NCI-H82 treated with DMSO at 0.1 percent for 48 hours (cell line): ENCODE measurements around the gene CDH13.

Source experiments
- DNase-seq: peaks from one replicate; lab custom pipeline; 2025; ENCODE audit not compliant: unreplicated experiment; lab: John Stamatoyannopoulos, UW

Gene CDH13

DNA sequence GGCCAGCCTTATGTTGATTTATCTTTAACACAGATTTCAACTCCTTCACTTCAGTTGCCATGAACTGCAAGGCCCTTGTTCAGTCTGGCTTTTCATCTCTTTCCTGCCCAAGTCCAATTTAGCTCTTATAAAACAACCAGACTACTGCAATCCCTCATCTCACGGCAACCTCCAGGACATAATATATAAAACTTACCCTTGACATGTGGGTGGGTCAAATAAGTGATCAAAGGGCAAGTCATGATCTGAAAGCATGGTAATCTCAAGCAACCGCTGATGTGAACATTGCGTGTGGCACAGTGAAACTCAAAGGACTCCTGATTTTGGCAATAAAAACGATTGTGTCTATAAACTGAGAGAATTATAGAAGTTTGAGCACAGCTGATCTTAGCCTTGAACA lies 364.6 kb downstream of the CDH13 start:
- no peak for DNase-seq

DNA sequence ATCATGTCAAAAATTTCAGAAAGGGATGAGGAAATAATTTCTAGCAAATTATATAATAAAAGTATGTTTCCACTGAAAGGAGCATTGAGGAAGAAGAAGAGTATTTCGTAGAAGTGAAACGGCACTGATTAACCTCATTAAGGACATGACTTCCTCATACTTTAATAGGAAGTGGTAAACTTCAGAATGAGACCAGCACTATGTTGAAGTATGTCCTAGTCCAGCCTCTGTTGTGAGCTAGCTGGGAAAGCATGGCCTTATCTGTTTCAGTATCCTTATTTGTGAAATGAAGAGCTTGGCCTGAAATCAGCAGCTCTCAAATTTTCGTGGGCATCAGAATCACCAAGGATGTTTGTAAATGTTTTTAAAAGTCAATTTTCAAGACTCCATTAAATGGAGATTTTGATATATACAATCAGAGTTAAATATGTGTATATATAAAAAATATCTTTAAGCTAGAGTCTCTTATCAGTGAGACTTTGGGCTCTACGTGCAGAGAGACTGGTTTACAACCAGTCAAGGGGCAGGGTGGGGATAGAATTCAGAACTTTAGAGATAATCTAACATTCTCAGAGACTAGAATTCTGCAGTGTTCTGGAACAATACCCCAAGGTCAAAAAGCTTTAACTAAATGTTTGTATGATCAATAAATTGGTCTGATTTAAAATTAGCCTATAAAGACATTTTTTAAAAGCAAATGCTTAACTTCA lies 365.4 kb downstream of the CDH13 start:
- DNase-seq: no peak

DNA sequence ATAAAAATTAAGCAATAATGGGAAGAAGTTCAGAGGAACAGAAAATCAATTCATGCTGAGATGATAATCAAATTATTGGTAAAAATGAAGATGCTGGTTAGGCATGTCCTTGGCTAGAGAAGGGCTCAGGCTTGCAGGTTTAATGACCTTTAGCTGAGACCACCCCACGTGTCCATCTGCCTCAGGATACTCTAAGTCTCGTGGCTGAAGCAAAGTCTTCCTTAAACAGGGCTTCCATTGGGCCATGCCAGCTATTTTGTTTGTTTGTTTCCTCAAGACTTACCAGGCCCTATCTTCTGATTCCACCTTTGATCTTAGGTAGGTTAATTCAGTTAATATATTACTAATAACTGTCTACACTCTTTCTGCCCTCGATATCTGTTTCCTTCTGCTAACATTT lies 366.0 kb downstream of the CDH13 start:
- no peak for DNase-seq

DNA sequence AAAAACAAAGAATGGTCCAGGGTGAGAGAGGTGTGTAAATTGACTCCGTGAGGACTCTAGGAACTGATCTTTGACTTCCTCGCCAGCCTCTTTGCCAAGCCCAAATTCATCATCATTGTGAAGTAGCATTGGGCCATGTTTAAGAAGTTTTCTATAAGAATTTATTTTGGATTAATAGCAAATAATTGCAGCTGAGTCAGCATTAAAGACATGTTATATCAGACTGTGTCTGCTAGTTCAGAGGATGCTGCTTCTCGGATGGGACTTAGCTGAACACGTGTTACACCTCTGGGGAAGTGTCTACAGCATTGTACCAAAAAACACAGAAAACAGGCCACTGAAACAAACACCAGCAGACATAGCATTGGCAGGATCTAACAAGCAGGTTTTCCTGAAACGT lies 366.6 kb downstream of the CDH13 start:
- DNase-seq: no peak

DNA sequence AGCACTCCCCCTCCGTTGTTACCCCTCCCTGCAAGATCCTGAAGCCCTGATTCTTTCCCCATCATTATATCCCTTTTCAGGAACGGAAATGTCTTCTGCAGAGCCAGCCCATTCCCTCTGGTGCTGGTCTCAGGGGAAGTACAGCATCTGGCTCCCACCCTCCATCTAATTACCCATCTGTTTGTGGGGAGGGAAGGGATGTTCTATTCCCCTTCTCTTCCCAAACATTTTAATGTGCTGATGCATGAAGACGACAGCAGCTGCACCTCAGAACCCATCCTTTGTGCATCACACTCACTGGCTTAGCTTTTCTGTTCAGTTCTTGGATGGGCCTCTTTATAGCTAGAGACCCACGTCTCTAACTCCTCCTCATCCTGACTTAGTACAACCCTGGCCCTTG lies 367.2 kb downstream of the CDH13 start:
- DNase-seq: peak; percentile 1

DNA sequence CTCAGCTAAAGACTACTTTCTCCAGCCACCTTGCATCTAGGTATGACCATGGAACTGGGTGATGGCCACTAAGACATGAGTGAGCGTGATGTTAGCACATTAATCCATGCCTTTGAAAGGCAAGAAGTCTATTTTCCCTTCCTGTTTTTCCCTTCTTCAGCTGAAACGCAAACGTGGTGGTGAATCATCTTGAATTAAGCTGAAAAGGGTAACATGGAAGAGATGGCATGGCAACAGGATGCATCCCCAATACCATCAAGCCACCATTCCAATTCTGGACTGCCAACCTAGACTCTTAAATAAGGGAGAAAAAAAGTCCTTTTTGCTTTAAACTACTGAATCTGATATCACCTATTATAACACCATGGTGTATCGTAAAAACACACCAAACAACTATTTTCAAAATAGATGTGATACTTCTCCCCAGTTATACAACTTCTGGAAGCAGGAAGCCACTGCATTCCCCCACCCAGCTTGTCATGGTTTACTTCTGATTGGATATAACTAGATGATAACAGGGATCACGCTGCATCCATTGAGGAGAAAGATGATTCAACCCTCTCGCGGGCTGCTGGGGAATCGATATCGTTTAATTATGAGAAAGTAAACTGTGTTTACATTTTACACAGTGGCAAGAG lies 368.6 kb downstream of the CDH13 start:
- DNase-seq: no peak

DNA sequence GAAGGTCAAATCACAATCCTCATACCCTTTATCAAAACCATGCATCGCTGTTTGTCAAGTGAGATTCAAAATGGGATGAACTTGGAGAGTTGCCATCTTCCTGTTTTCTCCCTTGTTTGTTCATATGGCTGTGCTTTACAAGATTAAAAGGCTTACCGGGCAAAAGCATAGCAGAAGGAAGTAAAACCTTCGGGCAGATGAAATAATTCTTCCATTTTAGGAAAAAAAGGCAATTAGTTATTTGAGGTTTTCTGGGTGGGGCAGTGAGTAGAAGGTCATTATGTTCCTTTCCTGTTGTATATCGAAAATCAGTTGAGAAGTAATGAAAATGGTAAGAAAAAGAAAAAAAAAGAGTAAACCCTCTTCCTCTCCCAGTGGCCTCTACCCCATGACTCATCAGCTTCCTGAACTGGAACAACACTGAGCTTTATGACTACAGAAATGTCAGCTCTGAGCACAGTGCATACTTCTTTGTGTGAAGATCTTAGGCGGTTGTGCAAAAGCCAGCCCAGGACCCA lies 369.2 kb downstream of the CDH13 start:
- DNase-seq: peak; percentile 13

DNA sequence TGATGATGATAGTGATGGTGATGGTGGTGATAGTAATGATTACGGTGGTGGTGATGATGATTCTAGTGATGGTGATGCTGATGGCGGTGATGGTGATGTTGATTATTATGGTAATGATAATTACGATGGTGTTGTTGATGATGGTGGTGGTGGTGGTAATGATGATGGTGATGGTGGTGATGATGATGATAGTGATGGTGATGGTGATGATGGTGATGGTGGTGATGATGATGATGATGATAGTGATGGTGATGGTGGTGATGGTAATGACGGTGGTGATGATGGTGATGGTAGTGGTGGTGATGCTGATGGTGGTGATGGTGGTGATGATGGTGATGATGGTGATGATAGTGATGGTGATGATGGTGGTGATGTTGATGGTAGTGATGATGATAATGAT lies 370.0 kb downstream of the CDH13 start:
- no peak for DNase-seq

DNA sequence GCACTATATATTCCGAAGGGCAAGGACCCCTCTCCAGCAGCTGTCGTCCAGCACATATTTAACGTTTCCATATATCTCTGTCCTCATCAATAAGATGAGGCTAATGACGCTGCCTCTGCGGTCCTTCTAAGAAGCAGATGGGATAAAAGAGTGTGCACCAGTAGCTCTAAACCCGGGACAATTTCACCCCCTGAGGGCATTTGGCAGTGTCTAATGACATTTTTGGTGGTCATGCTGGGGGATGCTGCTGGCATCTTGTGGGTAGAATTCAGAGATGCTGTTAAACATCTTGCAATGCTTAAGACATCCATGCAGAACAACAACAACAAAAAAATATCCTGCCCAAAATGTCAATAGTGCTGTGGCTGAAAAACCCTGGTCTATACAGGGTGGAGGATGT lies 372.9 kb downstream of the CDH13 start:
- DNase-seq: no peak

DNA sequence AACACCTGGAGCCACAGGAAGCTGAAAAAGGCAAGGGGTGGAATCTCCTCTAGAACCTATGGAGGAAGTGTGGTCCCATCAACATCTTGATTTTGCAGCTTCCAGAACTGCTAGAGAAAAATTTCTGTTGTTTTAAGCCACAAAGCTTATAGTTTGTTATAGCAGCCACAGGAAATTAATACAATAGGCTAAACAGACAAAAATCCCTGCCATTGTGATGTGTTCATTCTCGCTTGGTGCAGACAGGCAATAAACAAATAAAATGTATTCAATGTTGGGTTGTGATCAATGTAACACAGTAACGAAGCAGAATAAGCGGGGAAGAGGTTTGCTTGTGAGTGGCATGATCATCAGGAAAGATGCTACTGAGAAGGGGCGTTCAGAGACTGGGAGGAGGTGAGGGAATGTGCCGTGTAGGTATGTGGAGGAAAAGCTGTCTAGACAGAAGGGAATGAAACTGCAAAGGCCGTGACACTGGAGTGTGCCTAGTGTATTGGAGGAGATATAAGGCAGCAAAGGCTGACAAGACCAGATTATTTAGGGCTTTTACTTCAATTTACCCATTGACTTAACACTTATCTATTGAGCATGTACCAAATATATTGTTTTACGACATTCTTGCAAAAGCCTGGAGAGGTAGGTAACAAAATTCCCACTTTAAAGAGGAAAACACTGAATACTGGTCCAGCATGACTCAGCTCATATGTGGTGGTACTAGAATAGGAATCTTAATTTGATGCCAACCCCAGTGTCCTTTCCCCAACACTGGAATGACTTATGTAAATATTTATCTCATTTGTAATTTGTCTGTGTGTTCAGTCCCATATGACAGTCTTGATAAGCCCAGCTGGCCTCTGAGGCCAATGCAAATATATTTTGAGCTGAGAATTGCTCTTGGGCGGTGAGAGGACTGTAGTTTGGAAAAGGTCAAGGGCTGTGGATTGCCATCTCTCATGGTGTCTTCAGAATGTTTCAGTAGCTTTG lies 375.9 kb downstream of the CDH13 start:
- DNase-seq: no peak

DNA sequence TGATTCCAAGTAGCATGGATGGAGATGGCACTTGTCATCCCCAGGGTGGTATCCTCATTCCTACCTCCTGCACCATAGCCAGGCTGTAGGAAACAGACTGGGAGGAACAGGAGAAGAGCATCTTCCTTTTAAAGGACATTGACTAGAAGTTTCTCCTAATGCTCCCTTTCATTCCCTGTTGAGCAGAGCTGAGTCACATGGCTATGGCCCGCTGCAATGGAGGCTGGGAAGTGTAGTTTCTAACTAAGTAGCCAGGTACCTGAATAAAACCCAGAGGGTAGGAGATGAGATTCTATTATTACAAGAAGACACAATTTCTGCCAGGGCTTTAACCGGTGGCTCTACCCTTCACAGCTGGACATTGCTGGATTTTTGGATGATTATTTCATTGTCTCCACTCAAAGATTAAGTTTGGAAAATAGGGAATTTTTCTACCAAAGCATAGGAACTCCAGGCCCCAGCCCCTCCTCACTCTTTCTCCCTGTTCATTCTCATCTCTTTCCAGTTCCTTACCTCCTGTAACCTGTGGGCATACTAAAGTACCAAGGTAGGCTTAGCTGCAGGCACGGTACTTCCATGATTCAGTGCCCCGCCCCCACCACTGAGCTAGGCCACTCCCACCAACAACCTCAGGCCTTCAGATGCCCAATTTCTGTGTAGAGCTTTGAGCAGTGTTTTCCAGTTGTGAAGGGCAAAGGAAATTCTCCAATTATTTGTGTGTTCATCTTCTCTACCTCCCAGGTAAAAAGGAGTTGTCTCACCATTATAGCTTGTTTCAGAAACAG lies 378.3 kb downstream of the CDH13 start:
- no peak for DNase-seq

DNA sequence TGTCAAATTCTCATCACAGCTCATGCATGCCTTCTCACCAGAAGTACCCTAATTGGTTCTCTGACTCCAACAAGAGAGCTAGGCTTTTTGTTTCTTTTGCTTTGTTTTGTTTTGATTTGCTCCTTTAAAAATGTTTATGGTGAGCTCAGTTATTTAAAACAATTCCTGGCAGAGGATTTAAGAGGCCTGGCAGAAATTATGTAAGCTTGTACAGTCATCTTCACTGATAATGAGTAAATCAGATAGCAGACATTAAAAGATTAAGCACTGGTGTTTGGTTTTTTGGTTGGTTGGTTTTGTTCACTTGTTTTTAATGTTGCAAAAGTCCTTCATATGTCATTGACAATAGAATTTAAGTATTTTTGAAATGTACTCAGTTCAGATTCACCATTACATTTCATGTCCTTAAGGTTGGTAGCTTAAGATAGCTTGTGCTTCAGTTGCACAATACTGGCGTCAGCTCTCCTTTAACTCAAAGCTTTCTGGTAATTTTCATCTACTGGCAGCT lies 378.9 kb downstream of the CDH13 start:
- no peak for DNase-seq

DNA sequence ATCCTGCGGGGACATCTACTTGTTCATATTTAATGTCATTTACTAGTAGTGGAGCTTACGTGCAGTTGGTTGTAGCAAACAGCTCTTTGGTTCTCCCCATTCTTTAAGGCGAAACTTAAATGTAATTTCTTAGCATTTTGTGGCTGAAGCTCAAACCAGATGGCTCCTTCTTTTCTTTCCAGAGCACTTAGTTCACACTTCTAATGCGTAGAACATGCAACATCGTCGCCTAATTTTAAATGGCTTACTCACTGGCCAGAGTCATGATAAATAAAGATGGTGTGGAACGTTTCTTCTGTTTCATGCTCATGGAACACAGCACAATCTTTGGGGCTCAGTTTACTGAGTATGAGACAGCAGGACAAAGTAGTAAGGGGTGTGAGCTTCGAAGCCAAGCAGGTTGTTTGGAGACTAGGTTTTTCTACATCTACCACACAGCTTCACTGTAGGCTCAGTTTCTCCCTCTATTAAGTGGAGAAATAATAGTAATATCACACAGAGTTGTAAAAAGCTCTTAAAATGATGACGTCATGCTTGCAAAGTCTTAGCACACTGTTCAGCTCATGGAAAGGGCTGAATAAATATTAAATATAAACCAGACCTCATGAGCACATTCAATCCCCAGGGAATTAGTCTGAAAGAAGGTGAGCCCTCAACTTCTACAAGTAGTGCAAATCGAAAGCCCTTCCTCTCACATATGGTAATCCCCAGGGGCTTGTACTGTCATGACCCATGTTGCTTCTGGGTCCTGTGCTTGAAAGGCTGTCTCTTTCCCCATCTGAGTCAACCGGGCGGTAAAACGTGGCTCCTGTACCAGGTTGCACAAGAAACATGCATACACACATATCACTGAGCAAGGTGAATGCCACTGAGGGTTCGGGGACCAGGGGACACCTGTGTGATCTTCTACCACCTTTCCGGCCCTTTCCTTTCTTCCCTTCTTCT lies 384.3 kb downstream of the CDH13 start:
- DNase-seq: no peak

DNA sequence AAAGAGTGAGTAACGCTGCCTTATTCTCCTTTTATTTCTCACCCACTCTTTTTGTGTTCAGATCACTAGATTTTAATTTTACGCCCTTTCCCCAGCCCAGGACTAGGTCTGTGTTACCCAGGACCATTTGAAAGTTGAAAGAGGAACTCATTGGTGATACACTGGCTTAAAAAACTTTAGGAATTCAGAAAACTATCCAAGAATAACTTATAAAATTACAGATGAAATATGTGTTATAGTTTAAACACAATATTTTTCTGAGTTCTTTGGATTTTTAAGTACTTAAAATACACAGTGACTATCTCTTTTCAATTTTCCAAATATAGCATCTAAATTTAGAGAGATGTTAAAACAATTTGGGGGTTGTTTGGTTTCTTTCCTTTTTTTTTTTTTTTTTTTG lies 385.2 kb downstream of the CDH13 start:
- DNase-seq: no peak

DNA sequence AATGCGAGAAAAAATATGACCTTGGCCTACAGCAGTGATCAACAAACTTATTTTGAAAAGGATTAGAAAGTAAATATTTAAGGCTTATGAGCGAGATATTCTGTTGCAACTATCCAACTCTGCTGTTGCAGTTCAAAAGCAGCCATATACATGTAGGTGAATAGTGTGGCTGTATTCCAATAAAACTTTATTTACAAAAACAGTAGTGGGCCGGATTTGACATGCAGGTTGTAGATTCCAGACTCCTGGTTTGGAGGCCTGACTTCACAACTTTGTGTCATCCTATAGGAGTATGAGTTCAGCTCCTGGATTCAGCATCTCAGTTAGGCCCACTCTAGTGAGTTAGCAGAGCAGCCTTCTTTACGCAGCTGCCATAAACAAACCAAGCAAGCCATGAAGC lies 386.3 kb downstream of the CDH13 start:
- no peak for DNase-seq

DNA sequence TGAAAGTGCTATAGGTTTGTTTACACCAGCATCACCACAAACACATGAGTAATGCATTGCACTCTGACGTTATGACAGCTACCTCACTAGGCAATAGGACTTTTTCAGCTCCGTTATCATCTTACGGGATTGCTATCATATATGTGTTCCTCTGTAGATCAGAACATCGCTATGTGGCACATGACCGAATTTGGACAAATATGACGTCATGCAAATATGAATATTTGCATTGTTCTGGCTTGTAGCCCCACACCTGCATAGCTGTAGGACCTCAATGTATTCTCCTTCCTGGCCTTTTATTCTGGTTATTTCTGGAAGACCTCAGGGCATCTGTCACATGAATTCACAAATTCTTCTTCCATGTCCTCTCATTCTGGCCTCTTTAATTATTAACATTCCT lies 393.2 kb downstream of the CDH13 start:
- no peak for DNase-seq

DNA sequence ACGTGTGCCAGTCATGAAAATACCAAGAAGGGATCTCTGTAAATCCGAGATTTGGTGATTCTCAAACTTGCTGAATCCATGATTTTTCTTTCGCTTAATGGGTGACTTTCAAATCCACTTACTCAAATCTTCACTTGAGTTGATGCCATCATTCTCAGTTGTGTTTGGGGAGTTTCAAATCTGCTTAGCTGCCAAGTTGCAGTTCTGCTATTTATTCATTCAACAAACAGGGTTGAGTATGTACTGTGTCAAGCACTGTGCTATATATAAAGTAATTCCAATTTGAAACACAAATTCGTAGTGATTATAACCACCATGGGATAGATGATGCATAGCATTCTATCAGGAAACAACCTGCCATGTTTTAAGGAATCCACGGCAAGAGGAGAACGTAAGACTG lies 394.3 kb downstream of the CDH13 start:
- no peak for DNase-seq

DNA sequence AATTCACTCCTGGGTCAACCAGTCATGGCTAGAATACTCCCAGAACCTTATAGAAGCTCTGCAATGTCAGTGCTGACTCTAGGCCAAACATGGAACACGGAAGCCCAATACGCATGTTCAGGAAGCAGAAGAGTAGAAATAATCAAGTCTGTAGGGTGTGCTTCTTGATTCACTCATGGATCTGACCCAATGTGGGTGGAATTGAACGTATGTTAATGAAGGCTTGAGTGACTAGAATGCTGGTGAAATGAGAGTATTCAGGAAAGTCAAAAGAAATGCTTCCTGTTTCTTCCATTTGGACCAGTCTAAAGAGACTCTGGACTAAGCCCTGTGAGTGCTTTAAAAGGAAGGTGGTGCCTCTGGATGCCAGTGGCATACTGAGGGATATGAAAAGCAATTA lies 395.0 kb downstream of the CDH13 start:
- DNase-seq: no peak

DNA sequence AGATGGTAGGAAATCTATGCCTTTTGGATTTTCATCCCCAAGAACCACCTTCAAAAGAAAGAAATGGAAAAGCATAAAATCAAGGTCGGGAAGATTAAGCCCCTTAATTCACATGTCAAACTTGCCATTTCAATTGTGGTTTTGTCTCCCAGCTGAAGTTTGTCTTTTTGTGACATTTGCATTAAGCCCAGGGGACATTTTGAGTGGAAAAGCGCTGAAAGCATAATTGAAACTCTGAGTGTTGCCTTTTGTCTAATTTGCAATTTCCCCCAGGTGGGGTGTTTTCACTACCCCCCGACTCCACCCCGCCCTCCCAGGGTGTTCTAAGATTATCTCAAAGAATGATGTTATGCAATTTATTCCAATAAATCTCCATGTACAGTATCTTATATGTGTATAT lies 396.2 kb downstream of the CDH13 start:
- DNase-seq: no peak

DNA sequence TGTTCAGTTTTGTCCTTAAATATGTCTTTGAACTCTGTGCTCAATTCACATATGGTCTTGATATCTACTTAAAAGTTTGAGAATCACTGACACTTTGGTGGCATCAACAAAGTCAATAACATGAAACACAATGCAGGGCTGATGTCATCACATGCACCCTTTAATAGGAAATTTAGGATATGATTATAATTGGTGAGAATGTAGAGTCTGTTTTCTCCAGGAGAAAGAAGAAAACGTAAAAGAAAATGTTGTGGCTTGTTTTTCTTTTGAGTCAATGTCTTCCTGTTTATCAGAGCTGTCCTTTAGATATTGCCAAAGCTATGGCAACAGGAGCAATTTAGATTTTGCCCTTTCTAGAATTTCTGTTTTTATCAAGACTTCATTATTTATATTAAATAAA lies 396.9 kb downstream of the CDH13 start:
- DNase-seq: no peak
